Gastroesophageal sphincter (tissue), 4 donors: ENCODE data around the gene NAGPA. TPM values are rescaled to one million over a fixed set of nuclear protein-coding genes. Genes with fewer than 3 reads are reported as not detected.
"Not testable (repeated sequence)": the region's sequence is repeated elsewhere in the genome, so short reads cannot be mapped to it uniquely, and the experiment has no call there.

ENCODE experiments used
- ATAC-seq: fragments of 150-250 bp; one replicate; pipeline ENCODE4 v1.9.1; 2016; ENCODE audit warnings: mild to moderate bottlenecking, moderate library complexity
- H3K27ac ChIP-seq, 4 donors: fragments of 200-600 bp; sonication (generic) in 3 of 4; 1 replicate in 3 of 4; 2 replicates in 1 of 4; pipeline ENCODE4 v1.5.1; 2016 to 2019
- H3K27me3 ChIP-seq: fragments of 200-600 bp; sonication (generic); one replicate; pipeline ENCODE4 v1.5.1; 2019
- H3K36me3 ChIP-seq, 2 donors: fragments of 200-600 bp; sonication (generic); one replicate each; pipeline ENCODE4 v1.5.1; 2019; ENCODE audit warnings: control low read depth in 1 of 2
- H3K4me1 ChIP-seq, 3 donors: fragments of 200-600 bp; sonication (generic); 1 replicate in 2 of 3; 2 replicates in 1 of 3; pipeline ENCODE4 v1.5.1; 2016 to 2019; ENCODE audit warnings: control low read depth in 2 of 3
- H3K4me3 ChIP-seq, 2 donors: fragments of 200-600 bp; sonication (generic); one replicate each; pipeline ENCODE4 v1.5.1; 2019; ENCODE audit warnings: mild to moderate bottlenecking in 1 of 2, moderate library complexity in 1 of 2
- H3K9me3 ChIP-seq, 3 donors: fragments of 200-600 bp; sonication (generic); one replicate each; pipeline ENCODE4 v1.5.1; 2017 to 2019; ENCODE audit warnings: control low read depth in 2 of 3
- CTCF ChIP-seq, 4 experiments: fragments of 200-600 bp in 2 of 4; fragments of 450-650 bp in 2 of 4; sonication (generic) in 1 of 4; IDR thresholded peaks; one replicate each; pipeline ENCODE4 v1.5.1; 2017 to 2019; ENCODE audit warnings: antibody characterized with exemption in 4 of 4, mild to moderate bottlenecking in 2 of 4, moderate library complexity in 2 of 4
- EP300 ChIP-seq: sonication (generic); formaldehyde crosslinking; IDR thresholded peaks from one replicate; pipeline ENCODE4 v1.6.1; 2017; ENCODE audit warnings: antibody characterized with exemption, mild to moderate bottlenecking
- POLR2A ChIP-seq, 2 donors: fragments of 450-650 bp; IDR thresholded peaks; one replicate each; pipeline ENCODE4 v1.6.1; 2017; ENCODE audit warnings: antibody characterized with exemption in 2 of 2, mild to moderate bottlenecking in 2 of 2, moderate library complexity in 1 of 2
- POLR2AphosphoS5 ChIP-seq: sonication (generic); formaldehyde crosslinking; IDR thresholded peaks from one replicate; pipeline ENCODE4 v1.6.1; 2017; ENCODE audit warnings: antibody characterized with exemption
- WGBS, 2 donors: methylation state at CpG; one replicate each; pipeline ENCODE4 v1.1.5; 2018; ENCODE audit warnings: low coverage in 1 of 2; 5-methylcytosine and 5-hydroxymethylcytosine counted together
- total RNA-seq, 4 donors: library from RNA; depleted of rRNA; stranded (reverse); fragments of >200 nt; gene quantifications; one replicate each; pipeline ENCODE4 v1.1.0, GENCODE V29; 2016

Gene NAGPA, protein sequence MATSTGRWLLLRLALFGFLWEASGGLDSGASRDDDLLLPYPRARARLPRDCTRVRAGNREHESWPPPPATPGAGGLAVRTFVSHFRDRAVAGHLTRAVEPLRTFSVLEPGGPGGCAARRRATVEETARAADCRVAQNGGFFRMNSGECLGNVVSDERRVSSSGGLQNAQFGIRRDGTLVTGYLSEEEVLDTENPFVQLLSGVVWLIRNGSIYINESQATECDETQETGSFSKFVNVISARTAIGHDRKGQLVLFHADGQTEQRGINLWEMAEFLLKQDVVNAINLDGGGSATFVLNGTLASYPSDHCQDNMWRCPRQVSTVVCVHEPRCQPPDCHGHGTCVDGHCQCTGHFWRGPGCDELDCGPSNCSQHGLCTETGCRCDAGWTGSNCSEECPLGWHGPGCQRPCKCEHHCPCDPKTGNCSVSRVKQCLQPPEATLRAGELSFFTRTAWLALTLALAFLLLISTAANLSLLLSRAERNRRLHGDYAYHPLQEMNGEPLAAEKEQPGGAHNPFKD
- total RNA-seq, result 10 to 100 TPM; 17.8 to 37.8 (median 27.7) TPM

DNA sequence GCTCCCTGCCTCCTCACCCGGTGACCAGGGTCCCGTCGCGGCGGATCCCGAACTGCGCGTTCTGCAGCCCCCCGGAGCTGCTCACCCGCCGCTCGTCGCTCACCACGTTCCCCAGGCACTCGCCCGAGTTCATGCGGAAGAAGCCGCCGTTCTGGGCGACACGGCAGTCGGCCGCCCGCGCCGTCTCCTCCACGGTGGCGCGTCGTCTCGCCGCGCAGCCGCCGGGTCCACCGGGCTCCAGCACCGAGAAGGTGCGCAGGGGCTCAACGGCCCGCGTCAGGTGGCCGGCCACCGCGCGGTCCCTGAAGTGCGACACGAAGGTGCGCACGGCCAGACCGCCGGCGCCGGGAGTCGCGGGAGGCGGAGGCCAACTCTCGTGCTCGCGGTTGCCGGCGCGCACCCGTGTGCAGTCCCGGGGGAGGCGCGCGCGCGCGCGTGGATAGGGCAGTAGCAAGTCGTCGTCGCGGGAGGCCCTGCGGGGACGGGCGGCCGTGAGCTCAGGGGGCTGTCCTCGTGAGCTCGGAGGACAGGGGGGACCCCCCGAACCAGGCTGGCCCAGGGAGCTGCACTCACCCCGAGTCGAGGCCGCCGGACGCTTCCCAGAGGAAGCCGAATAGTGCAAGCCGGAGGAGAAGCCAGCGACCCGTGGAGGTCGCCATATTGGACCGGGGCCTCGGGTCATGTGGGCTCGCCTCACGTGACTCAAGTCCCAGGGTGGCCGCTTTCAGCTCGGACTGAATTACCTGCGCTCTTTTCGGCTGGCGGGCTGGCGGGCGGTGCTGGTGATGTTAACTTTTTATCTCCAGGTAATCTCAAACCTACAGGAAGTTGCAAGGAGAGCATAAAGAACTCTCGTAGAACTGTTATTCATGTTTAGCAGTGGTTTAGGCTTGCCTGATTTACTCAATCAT is at the start of gene NAGPA:
Gene NAGPA, minus strand, starts transcription at position 680 of the 911 bp plus-strand sequence. Its CDS starts 21 bp downstream, at position 659.
- no peaks in the 10 kb centered on the region for H3K27me3 ChIP-seq
- peaks cover 2 to 26% (median 7%) of the 10 kb centered on the region in 3 donors for H3K4me1 ChIP-seq
- peak; percentile 93 for ATAC-seq
- no peaks in the 10 kb centered on the region for H3K9me3 ChIP-seq
- TF ChIP-seq POLR2AphosphoS5 (peak; percentile 73), CTCF (IDR thresholded peaks at IDR 0.05) (peak in 1 of 4 experiments; percentile 4), POLR2A (IDR thresholded peaks at IDR 0.05) (peak; percentile 28 to 36), EP300 (no peak)
- WGBS, 2 donors, result 0 to 2% methylated on average over 6 to 8 of the region's 104 CpGs
- H3K27ac ChIP-seq, result peak within 1 kb of the TSS; percentile 36 to 81 (median 73)
- H3K36me3 ChIP-seq, result peaks cover 0 to 30% of the 10 kb centered on the region in 2 donors
- H3K4me3 ChIP-seq, result peak within 1 kb of the TSS; percentile 50 to 98

DNA sequence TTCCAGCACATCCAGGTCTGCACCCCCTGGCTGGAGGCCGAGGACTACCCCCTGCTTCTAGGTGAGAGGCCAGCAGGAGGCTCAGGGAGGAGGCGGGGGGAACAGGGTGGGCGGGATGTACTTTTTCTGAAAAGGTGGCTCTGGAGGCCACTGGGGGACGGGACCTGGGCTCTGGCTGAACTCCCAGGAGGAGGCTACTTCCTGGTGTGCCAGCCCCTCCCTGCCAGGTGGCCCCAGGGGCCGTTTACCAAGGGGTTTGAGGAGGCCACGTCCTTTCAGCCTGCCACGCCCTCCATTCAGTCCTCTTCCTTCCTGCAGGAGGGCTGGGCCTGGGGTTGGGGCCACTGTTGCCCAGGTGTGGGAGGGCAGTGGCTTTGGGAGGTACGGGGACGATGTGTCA is 47.3 kb upstream of the NAGPA start:
- H3K9me3 ChIP-seq, H3K27ac ChIP-seq, H3K27me3 ChIP-seq, H3K4me3 ChIP-seq, ATAC-seq, H3K4me1 ChIP-seq: not testable (repeated sequence)
- no CpG with 5 or more reads among the region's 9 CpGs for WGBS, 2 donors
- peaks cover 0 to 98% of the 10 kb centered on the region in 2 donors for H3K36me3 ChIP-seq

- not testable (repeated sequence) for H3K4me3 ChIP-seq, H3K27ac ChIP-seq, H3K9me3 ChIP-seq, H3K4me1 ChIP-seq, ATAC-seq, H3K27me3 ChIP-seq
- WGBS, 2 donors, result no CpG with 5 or more reads among the region's 12 CpGs
- H3K36me3 ChIP-seq, result peaks cover 0 to 98% of the 10 kb centered on the region in 2 donors
Measured at GRCh38 chr16:5080461-5080860, 46.7 kb upstream of the NAGPA start.

DNA sequence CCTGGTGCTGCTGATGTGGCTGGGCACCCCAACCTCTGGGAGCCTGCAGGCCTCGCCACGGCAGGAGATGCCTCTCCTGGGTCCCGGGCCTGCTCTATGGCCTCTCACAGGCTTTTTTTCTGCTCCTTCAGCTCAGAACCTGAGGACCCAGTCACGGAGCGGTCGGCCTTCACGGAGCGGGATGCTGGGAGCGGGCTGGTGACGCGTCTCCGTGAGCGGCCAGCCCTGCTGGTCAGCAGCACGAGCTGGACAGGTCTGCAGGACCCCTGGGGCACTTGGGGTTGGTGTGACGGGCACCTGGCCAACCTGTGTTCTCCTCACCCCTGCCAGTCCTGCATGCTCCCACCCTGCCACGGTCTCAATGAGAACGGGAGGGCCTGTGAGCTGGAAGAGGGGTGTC is 44.9 kb upstream of the NAGPA start:
- H3K4me3 ChIP-seq, result no peak overlapping the region
- no peaks in the 10 kb centered on the region for H3K9me3 ChIP-seq
- TF ChIP-seq POLR2AphosphoS5 (no peak), EP300 (no peak), CTCF (IDR thresholded peaks at IDR 0.05) (no peak), POLR2A (IDR thresholded peaks at IDR 0.05) (no peak)
- H3K27ac ChIP-seq, result no peak overlapping the region
- H3K4me1 ChIP-seq, result no peaks in the 10 kb centered on the region
- peaks cover 0 to 100% of the 10 kb centered on the region in 2 donors for H3K36me3 ChIP-seq
- no peak for ATAC-seq
- no peaks in the 10 kb centered on the region for H3K27me3 ChIP-seq
- no CpG with 5 or more reads among the region's 17 CpGs for WGBS, 2 donors

GRCh38 chr16:5077304-5077703 is 43.6 kb upstream of the NAGPA start:
- peaks cover 0 to 91% of the 10 kb centered on the region in 2 donors for H3K36me3 ChIP-seq
- no peaks in the 10 kb centered on the region for H3K27me3 ChIP-seq
- H3K4me3 ChIP-seq, result no peak overlapping the region
- no peak overlapping the region for H3K27ac ChIP-seq
- TF ChIP-seq POLR2A (IDR thresholded peaks at IDR 0.05) (no peak), EP300 (no peak), POLR2AphosphoS5 (no peak), CTCF (IDR thresholded peaks at IDR 0.05) (no peak)
- H3K4me1 ChIP-seq, result peaks cover 0 to 8% (median 6%) of the 10 kb centered on the region in 3 donors
- 93 to 98% methylated on average over 3 to 5 of the region's 13 CpGs for WGBS, 2 donors
- H3K9me3 ChIP-seq, result no peaks in the 10 kb centered on the region
- ATAC-seq, result no peak
